GM15510 (cell line): ENCODE results near the gene CEACAM19.

Source experiments
- POLR2A ChIP-seq: IDR thresholded peaks from 3 replicates; pipeline ENCODE4 v1.6.1; 2011; ENCODE audit warnings: borderline replicate concordance; ENCODE audit not compliant: insufficient read length; ENCODE audit errors: extremely low read depth

The CEACAM19 gene

DNA sequence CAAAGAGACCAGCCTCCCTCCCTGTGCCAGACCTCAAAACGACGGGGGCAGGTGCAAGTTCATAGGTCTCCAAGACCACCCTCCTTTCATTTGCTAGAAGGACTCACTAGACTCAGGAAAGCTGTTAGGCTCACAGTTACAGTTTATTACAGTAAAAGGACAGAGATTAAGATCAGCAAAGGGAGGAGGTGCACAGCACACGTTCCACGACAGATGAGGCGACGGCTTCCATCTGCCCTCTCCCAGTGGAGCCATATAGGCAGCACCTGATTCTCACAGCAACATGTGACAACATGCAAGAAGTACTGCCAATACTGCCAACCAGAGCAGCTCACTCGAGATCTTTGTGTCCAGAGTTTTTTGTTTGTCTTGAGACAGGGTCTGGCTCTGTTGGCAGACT, 9.4 kb upstream of the CEACAM19 start:
- TF ChIP-seq POLR2A, result no peak

DNA sequence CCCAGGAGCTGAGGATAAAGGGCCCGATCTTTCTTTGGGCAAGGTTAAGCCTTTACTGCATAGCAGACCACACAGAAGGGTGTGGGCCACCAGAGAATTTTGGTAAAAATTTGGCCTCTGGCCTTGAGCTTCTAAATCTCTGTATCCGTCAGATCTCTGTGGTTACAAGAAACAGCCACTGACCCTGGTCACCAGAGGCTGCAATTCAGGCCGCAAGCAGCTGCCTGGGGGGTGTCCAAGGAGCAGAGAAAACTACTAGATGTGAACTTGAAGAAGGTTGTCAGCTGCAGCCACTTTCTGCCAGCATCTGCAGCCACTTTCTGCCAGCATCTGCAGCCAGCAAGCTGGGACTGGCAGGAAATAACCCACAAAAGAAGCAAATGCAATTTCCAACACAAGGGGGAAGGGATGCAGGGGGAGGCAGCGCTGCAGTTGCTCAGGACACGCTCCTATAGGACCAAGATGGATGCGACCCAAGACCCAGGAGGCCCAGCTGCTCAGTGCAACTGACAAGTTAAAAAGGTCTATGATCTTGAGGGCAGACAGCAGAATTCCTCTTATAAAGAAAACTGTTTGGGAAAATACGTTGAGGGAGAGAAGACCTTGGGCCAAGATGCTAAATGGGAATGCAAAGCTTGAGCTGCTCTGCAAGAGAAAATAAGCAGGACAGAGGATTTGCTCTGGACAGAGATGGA, 8.4 kb upstream of the CEACAM19 start:
- TF ChIP-seq POLR2A, result no peak

DNA sequence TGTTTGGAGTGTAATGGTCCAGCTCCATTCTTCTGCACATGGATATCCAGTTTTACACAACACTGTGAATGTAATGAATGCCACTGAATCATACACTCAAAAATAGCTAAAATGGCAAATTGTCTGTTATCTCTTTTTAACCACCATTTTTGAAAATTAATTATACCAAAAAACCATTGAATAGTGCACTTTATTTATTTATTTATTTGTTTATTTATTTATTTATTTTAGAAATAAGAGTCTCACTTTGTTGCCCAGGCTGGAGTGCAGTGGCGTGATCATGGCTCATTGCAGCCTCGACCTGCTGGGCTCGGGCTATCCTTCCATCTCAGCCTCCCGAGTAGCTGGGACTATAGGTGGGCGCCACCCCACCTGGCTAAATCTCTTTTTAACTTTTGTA, 7.3 kb upstream of the CEACAM19 start:
- TF ChIP-seq POLR2A, result no peak

- TF ChIP-seq POLR2A, result no peak
Observed at GRCh38 chr19:44664976-44665375, 6.3 kb upstream of the CEACAM19 start.

DNA sequence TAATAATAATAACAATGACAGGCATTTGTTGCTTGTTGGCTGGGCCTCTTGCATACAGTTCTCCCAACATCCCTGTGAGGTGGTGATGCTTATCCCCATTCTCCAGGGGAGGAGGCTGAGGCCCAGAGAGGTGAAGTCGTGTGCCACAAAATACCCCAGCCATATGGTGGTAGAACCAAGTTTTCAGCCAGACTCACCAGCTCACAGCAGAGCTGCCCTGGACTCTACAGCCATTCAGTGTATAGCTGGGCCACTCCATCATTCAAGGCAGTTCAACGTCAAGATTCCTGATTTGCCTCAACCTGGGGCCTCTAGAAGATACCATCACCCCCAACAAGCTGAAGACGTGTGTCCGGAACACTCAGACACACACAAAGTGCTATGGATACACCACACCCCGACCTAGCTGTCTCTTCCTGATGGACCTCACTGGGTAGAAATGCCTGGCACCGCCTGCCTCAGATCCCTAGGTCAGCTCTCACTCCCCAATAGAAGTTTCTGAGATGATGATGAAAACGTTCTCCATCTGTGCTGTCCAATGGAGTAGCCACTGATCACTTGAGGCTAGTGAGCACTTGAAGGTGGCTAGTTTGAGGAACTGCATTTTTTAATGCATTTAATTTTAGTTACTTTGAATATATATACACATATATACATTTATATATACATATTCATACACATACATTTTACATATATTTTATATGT, 4.3 kb upstream of the CEACAM19 start:
- no peak for TF ChIP-seq POLR2A

DNA sequence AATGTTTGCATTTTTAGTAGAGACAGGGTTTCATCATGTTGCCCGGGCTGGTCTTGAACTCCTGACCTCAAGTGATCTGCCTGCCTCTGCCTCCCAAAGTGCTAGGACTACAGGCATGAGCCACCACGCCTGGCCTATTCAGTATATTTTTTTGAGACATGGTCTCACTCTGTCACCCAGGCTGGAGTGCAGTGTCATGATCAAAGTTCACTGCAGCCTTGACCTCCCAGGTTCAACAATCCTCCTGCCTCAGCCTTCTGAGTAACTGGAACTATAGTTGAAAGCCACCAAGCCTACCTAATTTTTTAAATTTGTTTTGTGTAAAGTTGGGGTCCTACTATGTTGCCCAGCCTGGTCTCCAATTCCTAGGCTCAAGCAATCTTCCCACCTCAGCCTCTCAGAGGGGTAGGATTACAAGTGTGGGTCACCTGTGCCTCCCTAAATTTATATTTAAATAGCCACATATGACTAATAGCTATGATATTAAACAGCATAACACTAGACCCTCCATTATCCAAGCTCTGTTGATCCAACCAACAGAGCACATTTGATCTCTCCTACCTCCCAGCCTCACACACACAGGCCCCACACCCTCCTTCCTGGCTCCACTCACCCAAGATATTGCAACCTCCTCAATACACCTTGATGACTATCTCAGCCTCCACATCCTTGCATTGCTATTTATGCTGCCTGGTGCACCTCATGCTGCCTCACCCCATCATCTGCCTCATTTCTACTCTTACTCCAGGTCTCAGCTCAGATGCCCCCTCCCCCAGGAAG, 2.1 kb upstream of the CEACAM19 start:
- no peak for TF ChIP-seq POLR2A

GRCh38 chr19:44672226-44672625, 944 bp downstream of the CEACAM19 start:
- no peak for TF ChIP-seq POLR2A

DNA sequence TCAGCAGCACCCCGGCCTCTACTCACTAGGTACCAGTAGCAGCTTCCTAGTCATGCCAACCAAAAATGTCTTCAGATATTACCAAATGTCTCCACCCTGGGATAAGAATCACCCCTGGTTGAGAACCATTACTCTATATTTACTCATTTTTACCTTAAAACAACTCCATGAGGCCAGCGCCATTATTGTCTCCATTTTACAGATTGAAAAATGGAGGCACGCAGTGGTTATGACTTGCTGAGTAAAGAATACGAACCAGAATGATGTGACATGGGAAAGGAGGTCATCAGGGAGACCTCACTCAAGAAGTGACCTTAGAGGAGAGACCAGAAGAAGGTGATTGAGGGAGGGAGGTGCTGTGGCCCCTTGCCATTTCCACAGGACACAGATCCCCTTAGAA, 2.2 kb downstream of the CEACAM19 start:
- no peak for TF ChIP-seq POLR2A

DNA sequence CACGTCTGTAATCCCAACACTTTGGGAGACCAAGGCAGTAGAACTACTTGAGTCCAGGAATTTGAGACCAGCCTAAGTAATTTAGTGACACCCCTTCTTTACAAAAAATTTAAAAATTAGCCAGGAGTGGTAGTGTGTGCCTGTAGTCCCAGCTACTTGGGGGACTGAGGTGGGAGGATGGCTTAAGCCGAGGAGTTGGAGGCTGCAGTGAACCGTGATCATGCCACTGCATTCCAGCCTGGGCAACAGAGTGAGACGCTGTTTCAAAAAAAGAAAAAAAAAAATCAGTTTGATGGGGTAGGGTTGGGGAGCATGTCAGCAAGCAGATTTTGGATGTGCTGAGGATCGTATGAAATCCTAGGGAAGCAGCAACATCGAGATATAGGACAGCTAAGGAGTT, 4.2 kb downstream of the CEACAM19 start:
- no peak for TF ChIP-seq POLR2A

DNA sequence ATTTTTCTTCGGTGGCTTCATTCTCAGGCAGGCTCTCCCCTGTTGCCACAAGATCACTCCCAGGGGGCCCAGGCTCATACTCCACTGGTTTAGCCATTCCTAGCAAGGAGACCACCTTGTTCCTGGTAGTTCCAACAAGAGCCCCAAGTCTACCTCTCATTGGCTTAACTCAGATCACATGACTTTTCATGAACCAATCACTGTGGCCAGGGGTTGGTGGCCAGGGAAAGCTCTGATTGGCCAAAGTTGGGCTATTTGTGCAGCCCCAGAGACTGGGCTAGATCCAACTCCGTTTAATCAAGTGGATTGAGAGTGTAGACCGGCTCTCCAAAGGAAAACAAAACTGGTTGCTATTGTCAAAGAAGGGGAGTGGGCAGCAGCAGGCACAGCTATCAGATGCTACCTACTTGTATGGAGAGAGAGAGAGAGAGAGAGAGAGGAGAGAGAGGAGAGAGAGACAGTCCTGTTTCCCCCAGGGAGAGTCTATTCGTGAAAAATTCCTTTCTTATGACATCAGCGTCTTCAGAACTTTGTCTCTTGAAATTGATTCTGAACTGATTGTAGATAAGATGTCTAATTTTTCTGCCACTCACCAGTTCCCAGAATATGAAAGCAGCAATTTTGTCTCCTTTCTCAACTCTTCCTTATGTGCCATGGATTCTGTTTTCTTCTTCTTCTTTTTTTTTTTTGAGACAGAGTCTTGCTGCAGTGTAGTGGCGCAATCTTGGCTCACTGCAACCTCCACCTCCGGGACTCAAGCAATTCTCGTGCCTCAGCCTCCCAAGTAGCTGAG, 5.9 kb downstream of the CEACAM19 start:
- no peak for TF ChIP-seq POLR2A

DNA sequence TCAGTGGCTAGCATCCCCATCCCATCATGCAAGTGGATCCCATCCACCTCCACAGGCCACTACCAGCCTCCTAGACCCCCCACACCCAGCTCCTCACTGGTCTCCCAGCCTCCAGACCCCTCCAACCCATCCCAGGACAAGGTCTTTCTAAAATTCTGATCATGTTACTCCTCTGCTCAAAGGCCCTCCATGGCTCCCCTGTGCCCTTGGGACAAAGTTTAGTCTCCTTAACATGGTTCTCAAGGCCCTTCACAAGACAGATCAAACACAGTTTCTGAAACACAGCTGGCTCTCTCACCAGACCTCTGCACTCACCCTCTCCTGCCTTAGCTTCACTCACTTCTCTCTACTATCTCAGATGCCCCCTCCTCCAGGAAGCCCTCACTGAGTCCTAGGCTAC, 9.3 kb downstream of the CEACAM19 start:
- no peak for TF ChIP-seq POLR2A

GRCh38 chr19:44681992-44682790, 10.9 kb downstream of the CEACAM19 start:
- no peak for TF ChIP-seq POLR2A

- no peak for TF ChIP-seq POLR2A
Observed at GRCh38 chr19:44682807-44683206, 11.5 kb downstream of the CEACAM19 start.
